PC-3 (cell line): ENCODE measurements around the gene PDXK. TPM values are rescaled to one million over a fixed set of nuclear protein-coding genes. Genes with fewer than 3 reads are reported as not detected.

ENCODE experiments used
- ATAC-seq: fragments of 200-7000 bp; cut with Tn5 transposase; 2 replicates; pipeline ENCODE4 v1.9.1; 2020; ENCODE audit warnings: mild to moderate bottlenecking, moderate library complexity
- BruUV-seq: library from RNA; stranded (reverse); fragments of 400-500 nt; replicated peaks from 2 replicates; lab custom pipeline; 2021; lab: Mats Ljungman, UMichigan
- CTCF ChIA-PET: fragments of 300-600 bp; sonication (Branson Sonifier 250); formaldehyde crosslinking; loops from one replicate; lab custom pipeline; 2022; ENCODE audit warnings: antibody characterized with exemption; lab: Charles Lee
- POLR2A ChIA-PET: fragments of 300-600 bp; sonication (Branson Sonifier 250); formaldehyde crosslinking; loops from one replicate; lab custom pipeline; 2022; ENCODE audit warnings: antibody characterized with exemption; ENCODE audit not compliant: unreplicated experiment; lab: Charles Lee
- DNase-seq: peaks from one replicate; pipeline ENCODE4 v3.0.0-alpha.2; 2015
- H2AFZ ChIP-seq: fragments of 300-600 bp; sonication (generic); 2 replicates; pipeline ENCODE4 v1.6.0; 2016; ENCODE audit warnings: antibody characterized with exemption, low read length
- H3F3A ChIP-seq: fragments of 300-600 bp; sonication (generic); one replicate; pipeline ENCODE4 v1.6.0; 2017; ENCODE audit warnings: antibody characterized with exemption, low read length, control low read depth, mild to moderate bottlenecking; ENCODE audit not compliant: unreplicated experiment
- H3K27ac ChIP-seq: fragments of 300-600 bp; sonication (generic); 2 replicates; pipeline ENCODE4 v1.5.1; 2016; ENCODE audit warnings: mild to moderate bottlenecking, low read length
- H3K27me3 ChIP-seq: fragments of 300-600 bp; sonication (generic); 2 replicates; pipeline ENCODE4 v1.6.1; 2016; ENCODE audit warnings: low read length, mixed read lengths
- H3K36me3 ChIP-seq: fragments of 300-600 bp; sonication (generic); 2 replicates; pipeline ENCODE4 v1.6.1; 2016; ENCODE audit warnings: low read depth, mixed run types, low read length, mixed read lengths
- H3K4me1 ChIP-seq: fragments of 300-600 bp; sonication (generic); 2 replicates; pipeline ENCODE4 v1.5.1; 2016; ENCODE audit warnings: low read length; ENCODE audit not compliant: insufficient read depth
- H3K4me2 ChIP-seq: fragments of 300-600 bp; sonication (generic); 2 replicates; pipeline ENCODE4 v1.6.0; 2016; ENCODE audit warnings: low read length
- H3K4me3 ChIP-seq: fragments of 300-600 bp; sonication (generic); 2 replicates; pipeline ENCODE4 v1.5.1; 2016; ENCODE audit warnings: mild to moderate bottlenecking, low read length, mixed read lengths
- H3K79me2 ChIP-seq: fragments of 300-600 bp; sonication (generic); 2 replicates; pipeline ENCODE4 v1.6.1; 2017; ENCODE audit warnings: low read length, mixed read lengths
- H3K9ac ChIP-seq: fragments of 300-600 bp; sonication (generic); 2 replicates; pipeline ENCODE4 v1.6.0; 2016; ENCODE audit warnings: mild to moderate bottlenecking, low read length
- H3K9me2 ChIP-seq: fragments of 300-600 bp; sonication (generic); replicated peaks from 2 replicates; pipeline ENCODE4 v1.6.1; 2016; ENCODE audit warnings: mixed run types, low read length, mixed read lengths
- H3K9me3 ChIP-seq: fragments of 300-600 bp; sonication (generic); 2 replicates; pipeline ENCODE4 v1.6.1; 2016; ENCODE audit warnings: low read length, mixed read lengths
- H4K20me1 ChIP-seq: fragments of 300-600 bp; sonication (generic); 2 replicates; pipeline ENCODE4 v1.6.1; 2016; ENCODE audit warnings: low read length, mixed read lengths
- EZH2 ChIP-seq: fragments of 300-600 bp; sonication (generic); IDR thresholded peaks from one replicate; pipeline ENCODE4 v1.6.1; 2017; ENCODE audit warnings: antibody characterized with exemption, mild to moderate bottlenecking, low read length; ENCODE audit not compliant: unreplicated experiment
- EZH2phosphoT487 ChIP-seq: fragments of 300-600 bp; sonication (generic); IDR thresholded peaks from 2 replicates; pipeline ENCODE4 v1.6.1; 2018; ENCODE audit warnings: mild to moderate bottlenecking, antibody characterized with exemption, low read length, borderline replicate concordance
- intact Hi-C: fragments of 100-400 bp; cut with micrococcal nuclease; formaldehyde crosslinking; loops from 2 replicates; pipeline ENCODE4 v1.9.0; 2023
- total RNA-seq: library from RNA; depleted of rRNA; stranded (reverse); fragments of >200 nt; gene quantifications from 2 replicates; pipeline ENCODE4 v1.2.3, GENCODE V29; 2014
- TF ChIP-seq, protein P1 (sequence below): fragments of 300-600 bp; sonication (generic); conservative IDR thresholded peaks from 2 replicates; pipeline ENCODE4 v1.5.1; 2017; ENCODE audit warnings: antibody characterized with exemption, low read depth, mild to moderate bottlenecking, low read length

Gene PDXK
- total RNA-seq, 1 experiment from 2014 or later: 464 TPM

DNA sequence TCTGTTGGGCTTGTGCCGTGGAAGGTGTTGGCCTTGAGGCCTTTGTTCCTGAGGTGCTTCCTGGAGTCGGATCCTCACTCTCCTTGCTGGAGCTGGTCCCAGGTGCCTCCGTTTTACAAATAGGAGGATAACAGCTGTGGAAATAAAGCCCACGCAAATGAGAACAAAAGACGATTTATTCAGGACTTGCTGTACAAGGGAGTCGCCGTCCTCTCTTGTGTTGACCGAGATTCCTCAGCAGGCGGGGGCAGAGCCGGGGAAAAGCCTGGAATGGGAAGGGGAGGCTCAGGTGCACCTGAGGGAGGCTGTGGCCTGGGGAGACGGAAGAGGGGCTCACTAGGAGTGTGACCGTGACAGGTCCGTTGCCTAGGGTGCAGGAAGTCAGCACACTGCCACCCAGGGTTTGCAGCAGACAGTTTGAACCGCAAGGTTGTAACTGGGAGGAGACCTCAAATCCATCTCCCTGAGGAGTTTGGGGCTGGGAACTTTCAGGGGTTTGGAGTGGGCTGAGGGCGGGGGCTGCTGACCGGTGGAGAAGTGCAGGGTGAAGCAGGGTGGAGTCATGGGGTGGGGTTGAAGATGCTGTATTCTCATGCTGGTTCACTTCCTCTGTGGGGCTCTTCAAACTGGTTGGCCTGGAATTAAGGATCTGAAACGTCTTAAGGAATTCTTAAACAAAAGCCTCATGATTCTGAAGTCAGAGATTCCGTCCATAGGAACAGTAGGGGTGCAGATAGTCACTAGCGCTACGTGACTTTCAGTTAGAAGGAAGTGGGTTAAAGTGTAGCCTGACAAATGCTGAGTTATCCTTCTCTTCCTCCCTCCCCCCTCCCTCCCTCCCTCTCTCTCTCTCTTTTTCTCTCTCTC, 59.8 kb downstream of the PDXK start:
- peak overlapping the region; percentile 40; the same call in 1 of the 2 replicates for H2AFZ ChIP-seq
- peak; percentile 57 for ATAC-seq

DNA sequence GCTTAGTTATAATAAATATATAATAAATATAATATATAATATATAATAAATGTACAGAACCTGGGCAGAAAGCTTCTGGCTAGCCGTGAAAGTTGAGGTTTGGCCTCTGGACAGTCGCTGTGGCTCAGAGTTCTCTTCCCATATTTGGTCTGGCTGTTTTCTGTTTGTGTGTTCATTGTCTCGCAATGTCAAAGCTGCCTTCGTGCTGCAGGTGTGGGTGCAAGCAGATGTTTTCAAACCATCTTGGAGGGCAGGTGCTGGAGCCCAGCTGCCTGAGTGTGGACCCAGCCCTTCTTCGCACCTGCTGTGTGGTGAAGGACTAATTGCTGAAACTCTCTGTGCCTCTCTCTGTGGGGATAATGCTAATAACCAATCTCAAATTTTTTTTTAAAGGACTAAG, 60.7 kb downstream of the PDXK start:
- Histone ChIP-seq H3K9me2 (no peaks in the 10 kb centered on the region), H4K20me1 (peaks cover 13% of the 10 kb centered on the region), H3K9ac (peak overlapping the region; percentile 74), H3K27me3 (no peaks in the 10 kb centered on the region), H3K79me2 (peaks cover 58% of the 10 kb centered on the region), H3K36me3 (peaks cover 10% of the 10 kb centered on the region), H3K4me3 (peak overlapping the region; percentile 59), H3K4me1 (peaks cover 79% of the 10 kb centered on the region), H3F3A (peaks cover 14% of the 10 kb centered on the region), H3K4me2 (peak overlapping the region; percentile 87), H3K27ac (peak overlapping the region; percentile 100), H2AFZ (no peak overlapping the region), H3K9me3 (no peaks in the 10 kb centered on the region)
- BruUV-seq: no TSS peak
- TF ChIP-seq EZH2phosphoT487: no peak
- no peak for TF ChIP-seq EZH2
- TF ChIP-seq, protein P1, sequence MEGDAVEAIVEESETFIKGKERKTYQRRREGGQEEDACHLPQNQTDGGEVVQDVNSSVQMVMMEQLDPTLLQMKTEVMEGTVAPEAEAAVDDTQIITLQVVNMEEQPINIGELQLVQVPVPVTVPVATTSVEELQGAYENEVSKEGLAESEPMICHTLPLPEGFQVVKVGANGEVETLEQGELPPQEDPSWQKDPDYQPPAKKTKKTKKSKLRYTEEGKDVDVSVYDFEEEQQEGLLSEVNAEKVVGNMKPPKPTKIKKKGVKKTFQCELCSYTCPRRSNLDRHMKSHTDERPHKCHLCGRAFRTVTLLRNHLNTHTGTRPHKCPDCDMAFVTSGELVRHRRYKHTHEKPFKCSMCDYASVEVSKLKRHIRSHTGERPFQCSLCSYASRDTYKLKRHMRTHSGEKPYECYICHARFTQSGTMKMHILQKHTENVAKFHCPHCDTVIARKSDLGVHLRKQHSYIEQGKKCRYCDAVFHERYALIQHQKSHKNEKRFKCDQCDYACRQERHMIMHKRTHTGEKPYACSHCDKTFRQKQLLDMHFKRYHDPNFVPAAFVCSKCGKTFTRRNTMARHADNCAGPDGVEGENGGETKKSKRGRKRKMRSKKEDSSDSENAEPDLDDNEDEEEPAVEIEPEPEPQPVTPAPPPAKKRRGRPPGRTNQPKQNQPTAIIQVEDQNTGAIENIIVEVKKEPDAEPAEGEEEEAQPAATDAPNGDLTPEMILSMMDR: no peak
- DNase-seq: no peak
- ATAC-seq: no peak
- ChIA-PET CTCF (no interaction called here), POLR2A (interaction anchor here (0.6 kb wide), 1 partner anchor 15 kb away, joined by 3 read pairs; no protein-coding TSS in a partner anchor)
- intact Hi-C loops: no loop called here

More for the DNA sequence above, 59.8 kb downstream of the PDXK start:
- Histone ChIP-seq H3K9ac (peak overlapping the region; percentile 90), H3K4me2 (peak overlapping the region; percentile 87), H3K9me2 (no peaks in the 10 kb centered on the region), H4K20me1 (peaks cover 23% of the 10 kb centered on the region), H3K27me3 (no peaks in the 10 kb centered on the region), H3K4me3 (peak overlapping the region; percentile 61), H3K79me2 (peaks cover 67% of the 10 kb centered on the region), H3K36me3 (peaks cover 19% of the 10 kb centered on the region), H3K27ac (peak overlapping the region; percentile 100), H3K4me1 (peaks cover 81% of the 10 kb centered on the region), H3K9me3 (no peaks in the 10 kb centered on the region), H3F3A (peaks cover 20% of the 10 kb centered on the region)
- no TSS peak for BruUV-seq
- peak; percentile 97 for DNase-seq
- CTCF ChIA-PET: no interaction called here
- POLR2A ChIA-PET: no interaction called here
- TF ChIP-seq, protein P1: no peak
- intact Hi-C loops: no loop called here

DNA sequence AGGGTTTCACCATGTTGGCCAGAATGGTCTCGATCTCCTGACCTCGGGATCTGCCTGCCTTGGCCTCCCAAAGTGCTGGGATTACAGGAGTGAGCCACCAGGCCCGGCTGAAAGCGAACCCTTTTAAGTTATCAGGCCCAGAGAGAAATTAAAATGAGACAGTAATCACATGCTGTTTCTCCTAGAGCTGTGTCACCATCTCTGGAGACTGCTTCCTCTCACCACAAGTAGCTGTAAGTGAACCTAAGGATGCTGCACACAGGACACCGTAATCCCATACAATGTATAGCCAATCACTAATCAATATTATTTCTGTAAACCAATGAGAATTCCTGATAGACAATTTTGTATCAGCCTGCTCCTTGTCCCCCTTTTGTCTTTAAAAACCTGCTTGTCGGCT, 62.9 kb downstream of the PDXK start:
- no peak for ATAC-seq
- Histone ChIP-seq H3K27me3 (no peaks in the 10 kb centered on the region), H3K4me1 (peaks cover 68% of the 10 kb centered on the region), H3K4me2 (no peak overlapping the region), H3K79me2 (peaks cover 37% of the 10 kb centered on the region), H3K9me2 (no peaks in the 10 kb centered on the region), H3K9me3 (no peaks in the 10 kb centered on the region), H3K4me3 (no peak overlapping the region), H4K20me1 (no peaks in the 10 kb centered on the region), H3K9ac (peak overlapping the region; percentile 52; the same call in 1 of the 2 replicates), H3K27ac (peak overlapping the region; percentile 100), H3K36me3 (no peaks in the 10 kb centered on the region), H2AFZ (no peak overlapping the region), H3F3A (peaks cover 14% of the 10 kb centered on the region)
- POLR2A ChIA-PET: no interaction called here
- TF ChIP-seq EZH2: no peak
- TF ChIP-seq, protein P1: no peak
- TF ChIP-seq EZH2phosphoT487: no peak
- DNase-seq: no peak
- BruUV-seq: no TSS peak
- intact Hi-C loops: no loop called here
- CTCF ChIA-PET: no interaction called here
